Right cardiac atrium (tissue), 5 donors: ENCODE data around the gene ASB5. TPM values are rescaled to one million over a fixed set of nuclear protein-coding genes. Genes with fewer than 3 reads are reported as not detected.
A peak's percentile ranks its signal among the peaks of the same experiment; 100 is the strongest.
"Not testable (repeated sequence)": the region's sequence is repeated elsewhere in the genome, so short reads cannot be mapped to it uniquely, and the experiment has no call there.

Experiments
- ATAC-seq, 2 donors: fragments of 200-7000 bp; cut with Tn5 transposase; one replicate each; pipeline versions ENCODE4 v1.8.0 to v1.9.1; 2020; ENCODE audit warnings: moderate library complexity in 2 of 2, mild to moderate bottlenecking in 1 of 2
- DNase-seq, 3 donors: peaks; one replicate each; pipeline ENCODE4 v3.0.0-alpha.2; 2020
- H3K27ac ChIP-seq: one replicate; pipeline ENCODE4 v1.5.1; 2013; ENCODE audit warnings: mild to moderate bottlenecking, low read length, control low read depth, moderate library complexity
- H3K27me3 ChIP-seq: one replicate; pipeline ENCODE4 v1.6.1; 2013; ENCODE audit not compliant: control insufficient read depth, insufficient read depth
- H3K4me1 ChIP-seq: one replicate; pipeline ENCODE4 v1.6.1; 2013; ENCODE audit warnings: low read length; ENCODE audit not compliant: control insufficient read depth, insufficient read depth
- H3K4me3 ChIP-seq: one replicate; pipeline ENCODE4 v1.5.1; 2013; ENCODE audit warnings: low read length, control low read depth
- H3K9me3 ChIP-seq: one replicate; pipeline ENCODE4 v1.6.1; 2013; ENCODE audit warnings: low read length; ENCODE audit not compliant: control insufficient read depth
- WGBS: extraction: QIAGEN DNeasy Blood & Tissue Kit; methylation state at CpG from one replicate; pipeline ENCODE4 v1.1.7; 2013; 5-methylcytosine and 5-hydroxymethylcytosine counted together
- intact Hi-C, 4 donors: fragments of 100-400 bp; cut with DNase I; formaldehyde crosslinking; loops; one replicate each; pipeline versions ENCODE4 v1.11.0 to v1.14.0; 2022 to 2023
- polyA plus RNA-seq: library from polyadenylated mRNA; stranded (reverse); fragments of 200-250 nt; gene quantifications from one replicate; pipeline ENCODE4 v1.2.3, GENCODE V29; 2013
- total RNA-seq, 4 donors: library from RNA; stranded (reverse); fragmentation: NEBNext Ultra II Directional; extraction: Animal tissue kit (Norgen Biotek cat#: 25700); gene quantifications; one replicate each; pipeline ENCODE4 v1.2.1, GENCODE V29; 2021
- donor health status: healthy with polysubstance abuse.
- donor health status: DM: no; HTN: yes; CAD: no.
- donor health status: DM: no; HTN: no; CAD: no.
- donor health status: DM: no; HTN: yes; CAD: no; lungs with severe emphysema.
- donor health status: DM: yes; HTN: yes; CAD: no.

Gene ASB5
- total and polyA plus RNA-seq, 5 donors, result 1.4 to 5.1 (median 3.6) TPM

DNA sequence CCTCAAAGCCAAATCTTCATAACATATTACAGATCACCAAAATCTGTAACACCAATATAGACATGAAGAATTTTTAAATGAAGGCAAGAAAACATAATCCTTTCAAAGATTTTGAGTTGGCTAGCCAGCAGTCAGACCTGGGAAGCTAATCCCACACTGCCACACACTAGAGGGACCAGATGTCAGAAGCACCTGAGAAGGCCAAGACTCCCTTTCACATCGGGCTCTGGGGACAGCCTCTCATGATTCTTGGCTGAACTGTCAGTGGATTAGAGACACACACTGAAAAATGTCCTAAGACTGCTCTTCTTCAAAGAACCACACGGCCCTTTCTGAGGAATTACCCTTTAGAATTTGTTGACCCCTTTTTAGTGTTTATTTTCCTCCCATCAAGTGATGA is 45.5 kb downstream of the ASB5 start:
- intact Hi-C loops, result no loop called here
- Histone ChIP-seq H3K4me1 (no peaks in the 10 kb centered on the region), H3K27ac (no peak overlapping the region), H3K4me3 (no peak overlapping the region), H3K27me3 (no peaks in the 10 kb centered on the region), H3K9me3 (no peaks in the 10 kb centered on the region)
- 82% methylated on average over 2 of the region's 2 CpGs for WGBS
- DNase-seq (no peak), ATAC-seq (no peak)

GRCh38 chr4:176222149-176222548 is 46.9 kb downstream of the ASB5 start:
- Histone ChIP-seq H3K4me1 (no peaks in the 10 kb centered on the region), H3K27me3 (no peaks in the 10 kb centered on the region), H3K9me3 (no peaks in the 10 kb centered on the region), H3K4me3 (no peak overlapping the region), H3K27ac (no peak overlapping the region)
- ATAC-seq (no peak), DNase-seq (no peak)
- intact Hi-C loops, result no loop called here
- WGBS, result 85% methylated on average over 5 of the region's 5 CpGs

- intact Hi-C loops, result no loop called here
- no peak for ATAC-seq
- 72% methylated on average over 2 of the region's 2 CpGs for WGBS
- H3K27ac ChIP-seq, result no peak overlapping the region
- H3K9me3 ChIP-seq, result no peaks in the 10 kb centered on the region
- no peak for DNase-seq
- H3K4me1 ChIP-seq, result no peaks in the 10 kb centered on the region
- no peak overlapping the region for H3K4me3 ChIP-seq
- no peaks in the 10 kb centered on the region for H3K27me3 ChIP-seq
Observed at GRCh38 chr4:176217510-176217909, 51.5 kb downstream of the ASB5 start.

- H3K27me3 ChIP-seq, H3K4me1 ChIP-seq, H3K9me3 ChIP-seq, intact Hi-C loops, H3K27ac ChIP-seq, H3K4me3 ChIP-seq, DNase-seq, ATAC-seq: not testable (repeated sequence)
- 89% methylated on average over 3 of the region's 3 CpGs for WGBS
Observed at GRCh38 chr4:176212351-176212750, 56.7 kb downstream of the ASB5 start.

DNA sequence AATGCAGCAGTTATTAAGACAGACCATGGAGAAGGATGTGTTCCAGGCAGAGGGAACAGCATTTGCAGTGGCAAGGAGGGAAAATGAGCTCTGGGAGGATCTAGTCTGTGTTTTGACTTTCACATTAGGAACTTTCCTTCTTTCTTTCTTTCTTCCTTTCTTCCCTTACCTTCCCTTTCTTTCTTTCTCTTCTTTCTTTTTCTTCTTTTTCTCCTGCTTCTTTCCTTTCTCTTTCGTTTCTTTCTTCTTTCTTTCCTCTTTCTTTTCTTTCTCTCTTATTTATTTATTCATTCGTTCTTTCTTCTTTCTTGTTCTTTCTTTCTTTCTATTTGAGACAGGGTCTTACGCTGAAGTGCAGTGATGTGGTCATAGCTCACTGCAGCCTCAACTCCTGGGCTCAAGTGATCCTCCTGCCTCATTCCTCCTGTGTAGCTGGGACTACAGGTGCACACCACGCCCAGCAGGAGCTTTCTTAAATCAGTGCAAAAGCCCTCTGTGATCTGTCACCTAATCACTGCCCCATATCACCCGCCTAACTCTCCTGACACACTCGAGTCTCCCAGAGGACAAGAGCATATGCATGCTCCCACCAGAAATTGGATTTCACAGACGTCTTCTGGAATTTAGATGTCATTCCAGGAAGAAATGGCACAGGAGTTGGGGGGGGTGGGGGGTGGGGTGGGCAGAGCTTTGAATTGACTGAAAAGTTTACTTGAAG is 58.3 kb downstream of the ASB5 start:
- intact Hi-C loops, result no loop called here
- DNase-seq, result no peak
- H3K27ac ChIP-seq, result no peak overlapping the region
- 70% methylated on average over 7 of the region's 7 CpGs for WGBS
- no peaks in the 10 kb centered on the region for H3K27me3 ChIP-seq
- no peaks in the 10 kb centered on the region for H3K9me3 ChIP-seq
- ATAC-seq, result no peak
- H3K4me1 ChIP-seq, result no peaks in the 10 kb centered on the region
- no peak overlapping the region for H3K4me3 ChIP-seq

- DNase-seq, result no peak
- ATAC-seq, result no peak
- WGBS, result 87% methylated on average over 3 of the region's 3 CpGs
- H3K4me3 ChIP-seq, result no peak overlapping the region
- no peaks in the 10 kb centered on the region for H3K9me3 ChIP-seq
- H3K27ac ChIP-seq, result no peak overlapping the region
- no peaks in the 10 kb centered on the region for H3K4me1 ChIP-seq
- H3K27me3 ChIP-seq, result no peaks in the 10 kb centered on the region
- intact Hi-C loops, result no loop called here
Observed at GRCh38 chr4:176210101-176210500, 58.9 kb downstream of the ASB5 start.

GRCh38 chr4:176209535-176209934 is 59.5 kb downstream of the ASB5 start:
- no peaks in the 10 kb centered on the region for H3K9me3 ChIP-seq
- no peaks in the 10 kb centered on the region for H3K4me1 ChIP-seq
- ATAC-seq (no peak), DNase-seq (no peak)
- no peak overlapping the region for H3K27ac ChIP-seq
- WGBS, result 83% methylated on average over 4 of the region's 4 CpGs
- intact Hi-C loops, result no loop called here
- H3K27me3 ChIP-seq, result no peaks in the 10 kb centered on the region
- H3K4me3 ChIP-seq, result no peak overlapping the region

- Histone ChIP-seq H3K4me1 (no peaks in the 10 kb centered on the region), H3K27ac (no peak overlapping the region), H3K4me3 (no peak overlapping the region), H3K9me3 (no peaks in the 10 kb centered on the region), H3K27me3 (no peaks in the 10 kb centered on the region)
- intact Hi-C loops, result no loop called here
- DNase-seq (no peak), ATAC-seq (no peak)
- 62% methylated on average over 5 of the region's 5 CpGs for WGBS
Observed at GRCh38 chr4:176207839-176208238, 61.2 kb downstream of the ASB5 start.

- 53% methylated on average over 4 of the region's 4 CpGs for WGBS
- intact Hi-C loops, result no loop called here
- no peak for ATAC-seq
Observed at GRCh38 chr4:176205299-176205698, 63.7 kb downstream of the ASB5 start.

GRCh38 chr4:176198316-176198903 is 70.6 kb downstream of the ASB5 start:
- intact Hi-C loops, result loop anchor here in 1 of 4 donors (10.0 kb wide), 1 partner anchor 116 kb away; the partner anchor contains the start of gene SPCS3
- Histone ChIP-seq H3K4me1 (no peaks in the 10 kb centered on the region), H3K27me3 (no peaks in the 10 kb centered on the region), H3K4me3 (no peak overlapping the region), H3K27ac (no peak overlapping the region), H3K9me3 (no peaks in the 10 kb centered on the region)
- ATAC-seq (no peak), DNase-seq (no peak)
- 80% methylated on average over 8 of the region's 8 CpGs for WGBS

More at GRCh38 chr4:176205299-176205698, 63.7 kb downstream of the ASB5 start:
- Histone ChIP-seq H3K4me3 (no peak overlapping the region), H3K27me3 (no peaks in the 10 kb centered on the region), H3K4me1 (no peaks in the 10 kb centered on the region), H3K27ac (no peak overlapping the region), H3K9me3 (no peaks in the 10 kb centered on the region)
- no peak for DNase-seq

DNA sequence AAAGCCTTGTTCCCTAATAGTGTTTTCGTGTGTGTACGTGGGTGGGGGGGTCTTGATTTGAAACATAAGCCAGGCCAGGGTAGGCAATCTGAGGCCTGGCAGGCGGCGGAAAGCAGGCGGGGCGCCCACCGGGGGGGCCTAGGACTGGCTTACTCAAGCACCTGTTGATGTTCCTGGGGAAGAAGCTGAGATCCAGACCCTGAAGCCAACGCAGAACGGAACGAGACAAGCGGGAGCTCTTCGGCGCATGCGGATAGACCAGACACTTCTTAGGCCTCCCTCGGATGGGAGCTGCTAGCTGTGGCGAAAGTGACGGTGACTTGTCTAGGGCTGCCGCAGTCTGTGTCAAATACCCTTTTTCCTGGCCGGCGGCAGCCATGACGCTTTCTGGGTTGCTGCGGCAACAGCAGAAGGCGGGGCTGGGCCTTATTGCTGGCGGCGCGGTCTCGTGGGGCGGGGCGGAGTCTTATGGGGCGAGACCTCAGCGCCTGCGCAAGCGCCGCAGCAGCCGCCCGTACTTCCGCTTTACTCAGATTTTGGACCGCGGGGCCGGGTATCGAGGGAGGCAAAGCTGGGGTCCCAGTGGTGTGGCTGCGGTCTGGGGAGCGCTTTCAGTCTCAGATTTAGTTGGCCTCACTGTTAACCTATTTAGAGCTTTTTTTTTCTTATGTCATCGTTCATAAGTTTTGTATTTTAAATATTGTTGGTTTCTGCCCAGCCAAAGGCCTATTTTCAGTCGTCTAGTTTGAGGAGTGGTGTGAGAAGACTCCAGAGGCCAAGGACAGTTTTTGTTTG is 73.6 kb downstream of the ASB5 start, which contains the start of gene SPATA4:
Gene SPATA4 (minus strand): TSS at position 402 of the 795 bp plus-strand sequence. CDS start 23 bp downstream, at position 379.
- peak within 1 kb of the TSS; percentile 55 for H3K27ac ChIP-seq
- under 1% methylated on average over 45 of the region's 45 CpGs for WGBS
- intact Hi-C loops, result loop anchor here in 1 of 4 donors (10.0 kb wide), 1 partner anchor 119 kb away; the partner anchor contains the start of gene SPCS3

More for the DNA sequence above, 73.6 kb downstream of the ASB5 start, which contains the start of gene SPATA4:
- no peaks in the 10 kb centered on the region for H3K4me1 ChIP-seq
- no peaks in the 10 kb centered on the region for H3K9me3 ChIP-seq
- ATAC-seq (peak; percentile 100), DNase-seq (peak; percentile 96 to 98 (median 98))
- no peaks in the 10 kb centered on the region for H3K27me3 ChIP-seq
- H3K4me3 ChIP-seq, result peak within 1 kb of the TSS; percentile 65
